Measurements from ENCODE around the gene C2orf81.

DNA sequence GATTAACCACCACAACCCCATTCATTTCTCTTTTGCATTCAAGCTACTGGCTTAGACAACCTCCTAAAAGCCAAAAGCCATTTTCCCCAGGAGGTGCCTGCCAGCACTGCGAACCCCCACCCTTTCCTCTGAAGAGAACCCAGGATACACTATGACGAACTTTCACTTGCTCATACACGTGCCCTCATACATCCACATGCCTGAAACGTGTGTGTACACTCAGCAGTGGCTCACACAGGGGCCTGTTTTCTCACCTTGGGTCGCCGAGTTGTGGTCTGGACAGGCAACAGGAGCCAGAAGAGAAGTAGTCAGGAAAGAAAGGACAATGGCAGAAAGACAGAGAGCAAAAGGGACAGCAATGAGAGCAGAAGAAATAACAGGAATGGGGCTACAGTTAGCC is 48.7 kb downstream of the C2orf81 start:
- TF ChIP-seq EP300 (conservative IDR thresholded peaks at IDR 0.05; ENCODE audit: poor library complexity, severe bottlenecking) (no peak), SMC3 (conservative IDR thresholded peaks at IDR 0.05; ENCODE audit: poor library complexity) (no peak)

Data from neural cell (in vitro differentiated cells).